Measurements from ENCODE around the gene KDM5B.
"Not testable (repeated sequence)": the region's sequence is repeated elsewhere in the genome, so short reads cannot be mapped to it uniquely, and the experiment has no call there.

The KDM5B gene

GRCh38 chr1:202812176-202813026 is 4.2 kb upstream of the KDM5B start:
- DNase-seq: no peak

GRCh38 chr1:202811296-202812175 is 3.3 kb upstream of the KDM5B start:
- DNase-seq: peak; percentile 49

- DNase-seq: peak; percentile 89
Measured at GRCh38 chr1:202810615-202811295, 2.5 kb upstream of the KDM5B start, which contains the start of gene PCAT6. PCAT6 (plus strand) TSS chr1:202810954.

- no peak for DNase-seq
Measured at GRCh38 chr1:202810193-202810614, 2.0 kb upstream of the KDM5B start.

GRCh38 chr1:202809597-202810159 is 1.5 kb upstream of the KDM5B start:
- no peak for DNase-seq

GRCh38 chr1:202807451-202807925 is 733 bp downstream of the KDM5B start:
- DNase-seq: peak; percentile 56

- DNase-seq: peak; percentile 26
Measured at GRCh38 chr1:202806845-202807450, 1.3 kb downstream of the KDM5B start.

- DNase-seq: no peak
Measured at GRCh38 chr1:202805886-202806844, 2.1 kb downstream of the KDM5B start.

GRCh38 chr1:202804126-202804525 is 4.1 kb downstream of the KDM5B start:
- DNase-seq: no peak

GRCh38 chr1:202802998-202803932 is 5.0 kb downstream of the KDM5B start:
- no peak for DNase-seq

- no peak for DNase-seq
Measured at GRCh38 chr1:202802034-202802433, 6.2 kb downstream of the KDM5B start.

GRCh38 chr1:202801175-202801574 is 7.0 kb downstream of the KDM5B start:
- DNase-seq: no peak

GRCh38 chr1:202800742-202801141 is 7.5 kb downstream of the KDM5B start:
- DNase-seq: no peak

- DNase-seq: no peak
Measured at GRCh38 chr1:202798792-202799331, 9.4 kb downstream of the KDM5B start.

GRCh38 chr1:202798260-202798659 is 10.0 kb downstream of the KDM5B start:
- no peak for DNase-seq

GRCh38 chr1:202796670-202797069 is 11.6 kb downstream of the KDM5B start:
- DNase-seq: no peak

- not testable (repeated sequence) for DNase-seq
Measured at GRCh38 chr1:202794931-202795330, 13.3 kb downstream of the KDM5B start.

GRCh38 chr1:202794051-202794740 is 14.0 kb downstream of the KDM5B start:
- DNase-seq: no peak
